Uterus (tissue), 2 donors: Measurements from ENCODE around the gene ANP32B.

Source experiments
- POLR2A ChIP-seq, 2 donors: fragments of 450-650 bp; IDR thresholded peaks; one replicate each; pipeline ENCODE4 v1.6.1; 2016; ENCODE audit warnings: antibody characterized with exemption in 2 of 2, mild to moderate bottlenecking in 1 of 2, moderate library complexity in 1 of 2
- TF ChIP-seq, protein P1 (sequence below), 4 experiments: fragments of 200-600 bp in 2 of 4; fragments of 450-650 bp in 2 of 4; sonication (generic) in 2 of 4; IDR thresholded peaks; one replicate each; pipeline ENCODE4 v1.5.1; 2016 to 2019; ENCODE audit warnings: antibody characterized with exemption in 4 of 4, mild to moderate bottlenecking in 2 of 4, moderate library complexity in 1 of 4

DNA sequence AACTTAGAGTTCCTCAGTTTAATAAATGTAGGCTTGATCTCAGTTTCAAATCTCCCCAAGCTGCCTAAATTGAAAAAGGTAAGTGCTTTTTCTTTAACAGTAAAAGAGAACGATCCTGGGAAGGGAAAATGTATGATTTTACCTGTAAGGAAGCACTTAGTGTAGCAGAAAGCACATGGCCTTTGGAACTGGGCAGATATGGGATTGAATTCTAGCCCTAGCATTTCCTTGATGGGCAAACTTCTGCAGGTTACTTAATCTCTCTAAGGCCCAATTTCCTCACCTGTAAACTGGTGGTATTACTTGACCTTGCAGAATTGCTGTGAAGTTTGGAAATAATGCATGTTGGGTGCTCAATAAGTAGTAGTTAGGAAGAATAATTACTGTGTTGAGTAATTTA is 11.6 kb downstream of the ANP32B start:
- TF ChIP-seq, protein P1, sequence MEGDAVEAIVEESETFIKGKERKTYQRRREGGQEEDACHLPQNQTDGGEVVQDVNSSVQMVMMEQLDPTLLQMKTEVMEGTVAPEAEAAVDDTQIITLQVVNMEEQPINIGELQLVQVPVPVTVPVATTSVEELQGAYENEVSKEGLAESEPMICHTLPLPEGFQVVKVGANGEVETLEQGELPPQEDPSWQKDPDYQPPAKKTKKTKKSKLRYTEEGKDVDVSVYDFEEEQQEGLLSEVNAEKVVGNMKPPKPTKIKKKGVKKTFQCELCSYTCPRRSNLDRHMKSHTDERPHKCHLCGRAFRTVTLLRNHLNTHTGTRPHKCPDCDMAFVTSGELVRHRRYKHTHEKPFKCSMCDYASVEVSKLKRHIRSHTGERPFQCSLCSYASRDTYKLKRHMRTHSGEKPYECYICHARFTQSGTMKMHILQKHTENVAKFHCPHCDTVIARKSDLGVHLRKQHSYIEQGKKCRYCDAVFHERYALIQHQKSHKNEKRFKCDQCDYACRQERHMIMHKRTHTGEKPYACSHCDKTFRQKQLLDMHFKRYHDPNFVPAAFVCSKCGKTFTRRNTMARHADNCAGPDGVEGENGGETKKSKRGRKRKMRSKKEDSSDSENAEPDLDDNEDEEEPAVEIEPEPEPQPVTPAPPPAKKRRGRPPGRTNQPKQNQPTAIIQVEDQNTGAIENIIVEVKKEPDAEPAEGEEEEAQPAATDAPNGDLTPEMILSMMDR (IDR thresholded peaks at IDR 0.05) = no peak
- no peak for TF ChIP-seq POLR2A (IDR thresholded peaks at IDR 0.05)
